Measurements from ENCODE around the gene TANGO2.
A peak's percentile ranks its signal among the peaks of the same experiment; 100 is the strongest.

Gene TANGO2

GRCh38 chr22:20013382-20013871 is 7.5 kb upstream of the TANGO2 start:
- DNase-seq: no peak

GRCh38 chr22:20014526-20015186 is 6.3 kb upstream of the TANGO2 start:
- DNase-seq: no peak

GRCh38 chr22:20015187-20015625 is 5.7 kb upstream of the TANGO2 start:
- DNase-seq: no peak

- DNase-seq: peak; percentile 18
These were observed 4.8 kb upstream of the TANGO2 start for GRCh38 chr22:20015971-20016733.

GRCh38 chr22:20016734-20017621 is 3.9 kb upstream of the TANGO2 start, which contains the start of gene ARVCF:
TSS of gene ARVCF (minus strand) at chr22:20016823. CDS start at chr22:19990794, 26,029 bp downstream.
- peak; percentile 89 for DNase-seq

- no peak for DNase-seq
These were observed 3.3 kb upstream of the TANGO2 start for GRCh38 chr22:20017622-20017958.

- no peak for DNase-seq
These were observed 2.9 kb upstream of the TANGO2 start for GRCh38 chr22:20018001-20018400.

- no peak for DNase-seq
These were observed 1.0 kb upstream of the TANGO2 start for GRCh38 chr22:20019661-20020532.

GRCh38 chr22:20021196-20022181 is 579 bp downstream of the TANGO2 start:
- no peak for DNase-seq

- DNase-seq: no peak
These were observed 1.5 kb downstream of the TANGO2 start for GRCh38 chr22:20022231-20022977.

- DNase-seq: no peak
These were observed 2.2 kb downstream of the TANGO2 start for GRCh38 chr22:20022978-20023613.

- DNase-seq: no peak
These were observed 3.3 kb downstream of the TANGO2 start for GRCh38 chr22:20024225-20024624.

GRCh38 chr22:20024650-20025397 is 3.9 kb downstream of the TANGO2 start:
- DNase-seq: no peak

GRCh38 chr22:20025401-20026203 is 4.7 kb downstream of the TANGO2 start:
- no peak for DNase-seq

GRCh38 chr22:20026204-20026908 is 5.4 kb downstream of the TANGO2 start:
- DNase-seq: no peak

- DNase-seq: no peak
These were observed 6.2 kb downstream of the TANGO2 start for GRCh38 chr22:20026996-20027601.
